T-helper 2 cell treated with Interferon-gamma antibody and Interleukin-4, amounts not matched to agents 5 μg/mL and 100 μg/mL, for 36 hours (primary cell): ENCODE data around the gene ZC3H11A.

Experiments used
- DNase-seq: peaks from one replicate; pipeline ENCODE4 v3.0.0; 2021; ENCODE audit warnings: low spot score
- H3K27ac Mint-ChIP-seq: one replicate; pipeline ENCODE4 v1.8.0; 2021; ENCODE audit warnings: mild to moderate bottlenecking, mixed read lengths
- H3K27me3 Mint-ChIP-seq: one replicate; pipeline ENCODE4 v1.8.0; 2021; ENCODE audit warnings: low read depth, mixed read lengths
- H3K36me3 Mint-ChIP-seq: one replicate; pipeline ENCODE4 v1.8.0; 2021; ENCODE audit warnings: low read depth, mixed read lengths
- H3K4me1 Mint-ChIP-seq: one replicate; pipeline ENCODE4 v1.8.0; 2021; ENCODE audit warnings: low read depth, mixed read lengths
- H3K4me3 Mint-ChIP-seq: one replicate; pipeline ENCODE4 v1.8.0; 2022; ENCODE audit warnings: mild to moderate bottlenecking, moderate library complexity, mixed read lengths
- H3K9me3 Mint-ChIP-seq: one replicate; pipeline ENCODE4 v1.8.0; 2021; ENCODE audit warnings: mixed read lengths

ZC3H11A gene

DNA sequence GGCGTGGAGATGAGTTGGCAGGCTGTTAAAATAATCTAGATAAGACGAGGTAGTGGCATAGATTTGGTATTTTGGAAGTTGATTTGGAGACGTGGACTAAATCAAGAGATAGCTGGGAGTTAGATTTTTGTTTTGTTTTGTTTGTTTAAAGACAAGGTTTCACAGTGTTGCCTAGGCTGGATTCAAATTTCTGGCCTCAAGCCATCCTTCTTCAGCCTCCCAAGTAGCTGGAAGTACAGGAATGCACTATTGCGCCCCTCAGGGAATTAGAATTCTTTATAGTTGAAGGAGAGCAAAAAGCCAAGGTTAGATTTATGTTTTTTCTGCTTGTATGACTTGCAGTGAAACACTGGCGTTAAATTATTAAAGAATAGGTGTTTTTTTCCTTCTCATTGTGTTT is 43.7 kb downstream of the ZC3H11A start:
- Mint-ChIP-seq H3K9me3 (peaks cover 4% of the 10 kb centered on the region), H3K27ac (no peak overlapping the region), H3K36me3 (peaks cover 60% of the 10 kb centered on the region), H3K4me1 (no peaks in the 10 kb centered on the region), H3K27me3 (no peaks in the 10 kb centered on the region), H3K4me3 (no peak overlapping the region)
- DNase-seq = no peak

DNA sequence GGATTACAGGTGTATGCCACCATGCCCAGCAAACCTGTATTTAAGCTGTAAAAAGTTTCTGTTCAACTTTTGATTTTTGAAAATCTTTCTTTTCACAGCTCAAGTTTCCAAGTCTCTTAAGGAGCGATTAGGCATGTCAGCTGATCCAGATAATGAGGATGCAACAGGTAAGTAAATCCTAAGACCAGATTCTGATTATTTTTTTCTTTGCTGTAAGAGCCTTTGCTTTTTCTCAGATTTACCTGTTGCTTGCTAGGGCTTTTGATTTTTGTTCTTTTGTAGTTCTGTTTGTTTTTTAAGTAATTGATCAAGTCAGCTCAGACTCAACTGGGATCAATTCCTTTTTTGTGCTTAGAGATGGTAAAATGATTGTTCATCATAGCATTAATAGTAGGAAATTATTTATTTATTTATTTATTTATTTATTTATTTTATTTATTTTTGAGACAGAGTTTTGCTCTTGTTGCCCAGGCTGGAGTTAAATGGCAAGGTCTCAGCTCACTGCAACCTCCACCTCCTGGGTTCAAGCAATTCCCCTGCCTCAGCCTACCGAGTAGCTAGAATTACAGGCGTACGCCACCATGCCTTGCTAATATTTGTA is 44.9 kb downstream of the ZC3H11A start:
- Mint-ChIP-seq H3K4me1 (no peaks in the 10 kb centered on the region), H3K4me3 (no peak overlapping the region), H3K27ac (no peak overlapping the region), H3K27me3 (no peaks in the 10 kb centered on the region), H3K36me3 (peaks cover 66% of the 10 kb centered on the region), H3K9me3 (peaks cover 4% of the 10 kb centered on the region)
- DNase-seq = no peak

DNA sequence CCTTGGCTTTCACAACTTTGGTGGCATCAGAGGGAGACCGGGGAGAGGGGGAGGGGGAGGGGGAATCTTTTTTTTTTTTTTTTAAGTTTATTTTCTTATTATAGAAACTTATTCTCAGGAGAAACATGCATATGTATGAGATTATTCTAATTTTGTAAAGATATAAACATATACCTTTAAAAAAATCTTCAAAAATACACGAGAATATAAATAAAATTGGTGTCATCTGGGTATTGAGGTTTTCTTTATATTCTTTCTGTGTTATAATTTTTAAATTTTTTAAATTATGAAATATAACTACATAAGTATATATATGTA is 47.1 kb downstream of the ZC3H11A start:
- H3K4me1 Mint-ChIP-seq = no peaks in the 10 kb centered on the region
- no peak overlapping the region for H3K4me3 Mint-ChIP-seq
- DNase-seq = no peak
- peaks cover 72% of the 10 kb centered on the region for H3K36me3 Mint-ChIP-seq
- H3K9me3 Mint-ChIP-seq = peaks cover 4% of the 10 kb centered on the region
- no peak overlapping the region for H3K27ac Mint-ChIP-seq
- no peaks in the 10 kb centered on the region for H3K27me3 Mint-ChIP-seq

DNA sequence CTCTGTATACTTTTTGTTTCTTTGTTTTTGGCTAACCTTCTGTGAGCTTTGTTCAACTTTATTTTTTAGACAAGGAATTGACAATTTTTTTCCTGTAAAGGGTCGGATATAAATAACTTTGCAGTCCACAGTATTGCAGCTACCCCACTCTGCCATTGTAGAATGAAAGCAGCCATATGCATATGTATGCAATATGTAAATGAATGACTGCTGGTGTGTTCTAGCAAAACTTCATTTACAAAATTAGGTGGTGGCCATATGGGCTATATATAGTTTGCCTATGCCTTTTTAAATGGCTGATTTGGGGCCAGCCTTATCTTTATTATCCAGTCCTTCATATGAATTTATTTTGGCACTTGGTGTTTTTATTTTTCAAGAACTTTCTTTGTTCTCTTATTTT is 48.0 kb downstream of the ZC3H11A start:
- H3K9me3 Mint-ChIP-seq = peaks cover 4% of the 10 kb centered on the region
- peaks cover 70% of the 10 kb centered on the region for H3K36me3 Mint-ChIP-seq
- no peaks in the 10 kb centered on the region for H3K27me3 Mint-ChIP-seq
- no peak overlapping the region for H3K4me3 Mint-ChIP-seq
- no peak overlapping the region for H3K27ac Mint-ChIP-seq
- no peaks in the 10 kb centered on the region for H3K4me1 Mint-ChIP-seq
- no peak for DNase-seq
